ENCODE results near the gene GOLGA6L22.
"Not testable (repeated sequence)": the region's sequence is repeated elsewhere in the genome, so short reads cannot be mapped to it uniquely, and the experiment has no call there.

GOLGA6L22 gene

GRCh38 chr15:22458603-22459002 lies at the start of gene GOLGA6L22:
GOLGA6L22 (plus strand) TSS chr15:22458903; CDS start chr15:22458994, 91 bp downstream.
- DNase-seq = not testable (repeated sequence)

- not testable (repeated sequence) for DNase-seq
Measured at GRCh38 chr15:22417288-22417687, 41.4 kb upstream of the GOLGA6L22 start.

DNA sequence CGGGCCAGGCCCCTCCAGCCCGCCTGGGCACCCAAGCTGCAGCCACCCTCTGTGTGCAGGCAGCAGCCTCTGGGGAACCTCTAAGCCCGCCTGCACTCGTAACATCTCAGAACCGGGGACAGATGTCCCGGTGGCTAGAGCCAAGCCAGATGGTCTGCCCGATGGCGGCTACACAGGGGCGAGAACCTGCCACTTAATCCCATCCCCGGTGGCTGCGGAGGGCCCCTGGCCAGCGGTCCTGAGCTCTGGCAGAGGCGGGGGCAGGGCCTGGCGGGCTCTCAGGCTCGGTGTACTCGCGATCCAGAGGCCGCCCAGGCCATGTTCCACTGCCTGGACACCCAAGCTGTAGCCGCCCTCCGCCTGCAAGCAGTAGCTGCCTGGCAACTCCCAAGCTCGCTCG lies 40.9 kb upstream of the GOLGA6L22 start:
- DNase-seq = not testable (repeated sequence)

DNA sequence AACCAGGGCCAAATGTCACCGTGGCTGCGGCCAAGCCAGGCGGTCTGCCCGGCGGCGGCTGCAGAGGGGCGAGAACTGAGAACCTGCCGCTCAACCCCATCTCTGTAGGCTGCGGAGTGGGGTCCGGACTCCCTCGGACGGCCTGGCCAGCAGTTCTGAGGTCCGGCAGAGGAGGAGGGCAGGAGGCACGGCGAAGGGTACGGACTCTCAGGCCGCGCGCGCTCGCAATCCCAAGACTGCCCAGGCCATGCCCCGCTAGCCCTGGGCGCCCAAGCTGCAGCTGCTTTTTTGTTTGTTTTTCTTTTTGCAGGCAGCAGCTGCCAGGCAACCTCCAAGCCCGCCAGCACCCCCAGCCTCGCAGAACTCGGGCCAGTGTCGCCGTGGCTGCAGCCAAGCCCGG lies 40.5 kb upstream of the GOLGA6L22 start:
- not testable (repeated sequence) for DNase-seq

DNA sequence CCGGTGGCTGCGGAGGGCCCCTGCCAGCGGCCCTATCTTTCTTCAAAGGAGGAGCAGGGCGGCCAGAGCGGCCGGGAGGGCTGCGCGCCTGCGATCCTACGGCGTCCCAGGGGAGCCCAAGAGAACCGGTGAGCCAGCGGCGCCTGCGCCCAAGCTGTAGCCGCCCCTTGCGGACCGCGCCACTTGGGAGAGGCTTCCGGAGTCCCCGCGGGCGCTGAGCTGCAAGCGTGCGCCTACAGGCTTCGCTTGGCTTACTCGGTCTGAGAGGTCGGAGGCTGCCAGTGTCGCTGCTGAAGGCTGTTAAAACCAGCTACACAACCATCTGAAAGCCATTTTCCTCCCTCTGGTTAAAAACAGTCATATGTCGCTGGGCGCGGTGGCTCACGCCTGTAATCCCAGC lies 40.0 kb upstream of the GOLGA6L22 start:
- DNase-seq = not testable (repeated sequence)

- not testable (repeated sequence) for DNase-seq
Measured at GRCh38 chr15:22420340-22420739, 38.4 kb upstream of the GOLGA6L22 start.

DNA sequence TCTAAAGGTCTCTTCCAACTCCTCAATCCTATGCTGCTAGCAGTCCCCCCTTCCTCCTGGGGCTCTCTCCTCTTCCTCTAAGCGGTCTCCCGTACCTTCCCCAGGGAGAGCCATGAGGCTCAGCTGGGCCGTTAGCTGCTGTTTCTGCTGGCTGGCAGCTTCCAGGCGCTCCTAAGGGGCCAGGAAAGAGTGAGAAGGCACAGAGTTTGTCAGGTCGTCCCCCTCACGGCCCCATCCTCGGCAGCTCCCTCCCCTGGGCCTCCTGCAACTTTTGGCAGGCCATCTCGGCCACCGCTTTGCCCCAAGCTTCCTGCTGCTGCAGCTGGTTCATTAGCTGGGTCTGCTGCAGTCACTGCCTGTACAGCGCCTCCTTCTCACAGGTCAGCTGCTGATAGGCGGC lies 29.3 kb upstream of the GOLGA6L22 start:
- DNase-seq = not testable (repeated sequence)

DNA sequence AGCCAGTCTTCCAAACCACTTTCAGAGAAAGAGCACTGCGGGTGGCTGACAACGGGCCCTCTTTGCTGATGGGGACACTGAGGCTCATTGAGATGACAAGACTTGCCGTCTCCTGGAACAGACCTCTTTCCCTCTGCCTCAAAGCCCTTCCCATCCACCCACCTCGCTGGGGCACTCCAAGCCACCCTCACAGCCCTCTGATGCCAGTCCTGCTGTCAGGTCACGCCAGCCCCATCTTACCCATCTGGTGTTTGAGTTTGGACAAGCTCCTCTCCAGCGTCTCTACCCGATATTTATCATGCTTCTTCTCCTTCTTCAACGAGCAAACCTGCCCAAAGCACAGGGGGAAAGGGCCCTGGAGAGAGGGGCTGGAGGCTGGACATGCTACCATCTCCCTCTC lies 27.0 kb upstream of the GOLGA6L22 start:
- not testable (repeated sequence) for DNase-seq

DNA sequence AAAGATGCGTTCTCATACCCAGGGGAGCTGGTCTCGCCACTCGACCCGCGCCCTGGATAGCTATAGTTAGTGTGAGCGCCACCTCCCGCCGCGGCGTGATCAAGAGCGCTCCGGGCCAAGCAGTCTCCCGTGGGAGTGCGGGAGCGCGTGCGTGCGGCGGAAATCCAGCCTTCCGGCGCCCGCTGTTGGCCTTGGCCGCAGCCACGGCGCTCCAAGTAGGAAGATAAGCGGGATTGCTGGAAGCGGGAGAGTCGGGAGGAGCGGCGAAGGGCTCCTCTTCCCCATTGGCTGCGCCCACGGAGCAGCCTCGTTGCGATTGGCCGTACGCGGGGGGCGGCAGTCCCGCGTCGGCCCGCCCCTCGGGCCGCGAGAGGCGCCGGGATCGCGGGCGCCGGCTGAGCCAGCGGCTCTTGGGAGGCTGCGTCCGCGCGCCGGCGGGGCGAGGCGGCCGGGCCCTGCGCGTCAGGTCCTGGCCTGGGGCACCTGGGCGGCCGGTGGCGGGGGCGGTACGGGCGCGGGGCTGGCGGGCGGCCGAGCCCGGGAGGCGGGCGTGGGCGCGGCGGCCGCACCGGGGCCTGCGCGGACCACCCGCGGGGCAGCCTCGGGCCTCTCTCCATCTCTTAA lies 35.9 kb downstream of the GOLGA6L22 start:
- not testable (repeated sequence) for DNase-seq

GRCh38 chr15:22497200-22497599 lies 38.5 kb downstream of the GOLGA6L22 start:
- not testable (repeated sequence) for DNase-seq

- DNase-seq = not testable (repeated sequence)
Measured at GRCh38 chr15:22498220-22498925, 39.7 kb downstream of the GOLGA6L22 start.

DNA sequence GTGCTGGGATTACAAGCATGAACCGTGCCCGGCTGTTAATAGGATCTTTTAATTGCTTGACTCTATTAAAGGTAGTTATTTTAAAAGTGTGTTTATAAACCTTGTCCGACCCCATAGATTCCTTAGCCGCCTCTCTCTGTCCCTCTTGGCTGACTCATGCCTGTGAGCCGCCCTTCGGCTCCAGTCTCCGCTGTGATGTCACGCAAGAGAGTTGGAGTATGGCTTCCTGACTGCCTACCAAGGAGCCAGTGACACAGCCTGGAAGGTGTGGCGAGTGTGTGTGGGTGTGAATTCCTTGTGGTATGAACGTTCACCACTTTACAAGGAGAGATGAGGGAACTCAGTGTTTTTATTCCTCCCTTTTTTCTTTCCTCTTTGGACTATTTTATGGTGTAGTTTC lies 43.6 kb downstream of the GOLGA6L22 start:
- not testable (repeated sequence) for DNase-seq

GRCh38 chr15:22506959-22507358 lies 48.3 kb downstream of the GOLGA6L22 start:
- DNase-seq = not testable (repeated sequence)

DNA sequence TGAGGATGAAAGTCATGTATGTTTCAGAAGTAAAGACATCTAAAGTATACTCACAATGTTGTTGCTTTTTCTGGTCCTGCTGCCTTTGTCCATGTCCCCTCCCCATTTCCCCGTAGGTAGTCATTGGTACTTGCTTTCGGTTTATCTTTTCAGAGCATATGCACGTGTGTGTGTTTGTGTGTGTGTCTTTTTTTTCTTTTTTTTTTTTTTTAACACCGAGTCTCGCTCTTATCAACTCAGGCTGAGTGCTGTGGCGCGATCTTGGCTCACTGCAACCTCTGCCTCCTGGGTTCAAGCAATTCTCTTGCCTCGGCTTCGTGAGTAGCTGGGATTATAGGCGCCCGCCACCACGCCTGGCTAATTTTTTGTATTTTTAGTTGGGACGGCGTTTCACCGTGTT lies 57.4 kb downstream of the GOLGA6L22 start:
- not testable (repeated sequence) for DNase-seq
